IgD-negative memory B cell (primary cell): ENCODE data around the gene PRDM11. TPM values are rescaled to one million over a fixed set of nuclear protein-coding genes. Genes with fewer than 3 reads are reported as not detected.
A peak's percentile ranks its signal among the peaks of the same experiment; 100 is the strongest.

Source experiments
- H3K27ac Mint-ChIP-seq, 3 donors: one replicate each; pipeline ENCODE4 v1.8.0; 2020 to 2022; ENCODE audit warnings: mild to moderate bottlenecking in 3 of 3, mixed read lengths in 3 of 3, moderate library complexity in 1 of 3
- H3K27me3 Mint-ChIP-seq: one replicate; pipeline ENCODE4 v1.8.0; 2021; ENCODE audit warnings: mixed read lengths
- H3K36me3 Mint-ChIP-seq: one replicate; pipeline ENCODE4 v1.8.0; 2020; ENCODE audit warnings: mild to moderate bottlenecking, mixed read lengths
- H3K4me1 Mint-ChIP-seq, 3 donors: one replicate each; pipeline ENCODE4 v1.8.0; 2020 to 2022; ENCODE audit warnings: mixed read lengths in 3 of 3, mild to moderate bottlenecking in 1 of 3
- H3K4me3 Mint-ChIP-seq, 4 donors: one replicate each; pipeline ENCODE4 v1.8.0; 2020 to 2022; ENCODE audit warnings: mild to moderate bottlenecking in 4 of 4, mixed read lengths in 4 of 4, moderate library complexity in 3 of 4
- H3K9me3 Mint-ChIP-seq, 3 donors: one replicate each; pipeline ENCODE4 v1.8.0; 2020 to 2021; ENCODE audit warnings: mixed read lengths in 3 of 3, mild to moderate bottlenecking in 1 of 3
- polyA plus RNA-seq: library from polyadenylated mRNA; unstranded; fragments of 300-500 nt; fragmentation: Illumina TruSeq; gene quantifications from one replicate; pipeline ENCODE4 v1.2.3, GENCODE V29; 2021

The PRDM11 gene
- polyA plus RNA-seq: 1.4 TPM

DNA sequence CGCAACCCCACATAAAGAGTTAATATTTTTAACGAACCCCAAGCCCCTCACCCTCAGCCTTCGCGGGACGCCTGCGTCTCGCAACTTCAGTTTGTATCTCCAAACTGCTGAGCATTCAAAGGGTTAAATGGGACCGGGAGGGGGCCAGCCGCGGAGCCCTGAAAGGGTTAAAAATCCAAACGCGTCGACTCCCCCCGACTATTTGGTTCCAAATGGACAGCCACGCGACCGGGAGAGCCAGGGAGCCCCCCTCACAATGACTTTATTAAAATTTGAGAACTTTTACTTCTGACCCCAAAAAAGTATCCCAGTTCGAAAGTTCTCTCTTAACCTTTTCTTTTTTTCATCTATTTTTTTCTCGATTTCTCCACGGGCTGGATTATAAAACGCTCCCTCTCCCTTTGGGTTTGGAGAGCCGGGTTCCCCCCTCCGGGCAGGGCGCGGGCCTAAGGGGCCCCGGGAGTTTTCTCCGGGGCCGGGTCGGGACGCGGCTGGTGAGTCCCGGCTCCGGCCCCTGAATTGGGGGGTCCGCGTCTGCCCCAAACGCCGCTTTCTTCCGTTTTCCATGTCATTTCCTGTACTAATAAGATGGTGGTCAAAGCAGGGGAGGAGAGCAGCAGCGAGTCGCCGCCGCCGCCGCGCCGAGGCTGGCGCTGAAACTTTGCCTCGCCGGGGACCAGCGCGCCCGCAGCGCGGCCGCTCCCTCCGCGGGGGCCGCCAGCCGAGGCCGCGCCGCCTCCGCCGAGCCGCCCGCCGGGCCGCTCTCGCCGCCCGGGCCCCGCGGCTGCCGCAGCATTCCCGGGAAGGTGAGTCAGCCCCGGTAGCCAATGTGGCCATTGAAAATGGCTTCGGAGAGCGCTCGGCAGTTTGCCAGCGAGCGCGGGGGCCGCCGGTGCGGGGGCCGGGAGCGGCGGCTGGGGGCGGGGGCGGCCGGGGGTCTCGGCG is at the start of gene PRDM11:
Gene PRDM11 (plus strand): TSS at position 568 of the 945 bp plus-strand sequence. CDS start 35,128 bp downstream, outside the sequence.
- H3K9me3 Mint-ChIP-seq: no peaks in the 10 kb centered on the region
- peaks cover 12 to 30% (median 17%) of the 10 kb centered on the region in 3 donors for H3K4me1 Mint-ChIP-seq
- H3K36me3 Mint-ChIP-seq: peaks cover 5% of the 10 kb centered on the region
- H3K27me3 Mint-ChIP-seq: peaks cover 4% of the 10 kb centered on the region
- peak within 1 kb of the TSS; percentile 73 to 92 (median 80) for H3K27ac Mint-ChIP-seq
- H3K4me3 Mint-ChIP-seq: peak within 1 kb of the TSS; percentile 88 to 95 (median 92)

DNA sequence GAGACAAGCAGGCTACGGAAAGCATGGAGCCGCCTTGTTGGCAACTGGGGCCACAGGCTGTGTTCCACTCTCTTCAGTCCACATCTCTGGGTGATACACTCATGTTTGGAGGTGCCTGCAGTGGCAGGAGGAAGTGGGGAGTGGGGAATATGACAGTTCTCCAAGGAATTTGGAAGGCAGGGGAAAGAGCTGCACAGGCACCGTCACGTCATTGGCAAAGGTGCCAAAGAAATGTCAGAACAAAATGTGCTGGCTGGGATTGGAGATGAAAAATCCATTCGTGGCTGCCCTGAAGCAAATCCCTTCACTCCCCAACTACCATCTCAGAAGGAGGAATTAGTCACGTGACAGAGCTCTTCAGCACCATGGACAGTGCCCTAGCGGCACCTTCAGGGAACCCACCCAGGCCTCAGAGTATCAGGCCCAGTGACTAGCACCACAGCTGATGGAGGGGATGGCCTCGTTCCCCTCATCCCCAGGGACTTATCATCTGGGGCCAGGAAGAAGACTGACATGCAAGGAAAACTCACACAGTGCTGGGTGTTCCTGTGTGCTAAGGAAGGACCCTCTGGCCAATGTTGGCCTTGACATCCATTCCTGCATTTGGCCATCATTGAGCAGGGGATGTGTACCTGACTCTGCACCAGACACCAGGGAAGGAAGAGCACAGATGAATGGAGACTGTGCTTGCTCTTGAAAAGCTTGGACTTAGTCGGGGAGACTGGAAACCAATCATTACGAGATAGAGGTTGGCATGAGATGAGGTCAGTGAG is 48.5 kb upstream of the PRDM11 start:
- peaks cover 11% of the 10 kb centered on the region for H3K27me3 Mint-ChIP-seq
- H3K27ac Mint-ChIP-seq: no peak overlapping the region
- no peak overlapping the region for H3K4me3 Mint-ChIP-seq
- H3K4me1 Mint-ChIP-seq: peaks cover 0 to 8% (median 7%) of the 10 kb centered on the region in 3 donors
- no peaks in the 10 kb centered on the region for H3K9me3 Mint-ChIP-seq
- no peaks in the 10 kb centered on the region for H3K36me3 Mint-ChIP-seq

DNA sequence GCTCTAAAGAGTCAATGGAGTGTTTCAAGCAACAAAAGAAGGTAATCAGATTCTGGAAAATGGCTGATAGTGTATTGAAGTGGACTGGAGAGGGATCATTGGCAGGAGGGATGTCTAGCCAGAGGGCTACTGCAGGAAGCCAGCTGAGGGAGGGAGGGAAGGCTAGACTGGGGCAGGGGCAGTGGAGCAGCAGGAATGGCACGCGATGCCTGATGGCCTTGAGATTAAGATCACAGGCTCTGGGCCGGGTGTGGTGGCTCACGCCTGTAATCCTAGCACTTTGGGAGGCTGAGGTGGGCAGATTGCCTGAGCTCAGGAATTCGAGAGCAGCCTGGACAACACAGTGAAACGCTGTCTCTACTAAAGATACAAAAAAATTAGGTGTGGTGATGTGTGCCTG is 47.5 kb upstream of the PRDM11 start:
- no peak overlapping the region for H3K27ac Mint-ChIP-seq
- no peaks in the 10 kb centered on the region for H3K36me3 Mint-ChIP-seq
- peaks cover 0 to 11% (median 10%) of the 10 kb centered on the region in 3 donors for H3K4me1 Mint-ChIP-seq
- H3K27me3 Mint-ChIP-seq: peaks cover 8% of the 10 kb centered on the region
- no peaks in the 10 kb centered on the region for H3K9me3 Mint-ChIP-seq
- H3K4me3 Mint-ChIP-seq: no peak overlapping the region

DNA sequence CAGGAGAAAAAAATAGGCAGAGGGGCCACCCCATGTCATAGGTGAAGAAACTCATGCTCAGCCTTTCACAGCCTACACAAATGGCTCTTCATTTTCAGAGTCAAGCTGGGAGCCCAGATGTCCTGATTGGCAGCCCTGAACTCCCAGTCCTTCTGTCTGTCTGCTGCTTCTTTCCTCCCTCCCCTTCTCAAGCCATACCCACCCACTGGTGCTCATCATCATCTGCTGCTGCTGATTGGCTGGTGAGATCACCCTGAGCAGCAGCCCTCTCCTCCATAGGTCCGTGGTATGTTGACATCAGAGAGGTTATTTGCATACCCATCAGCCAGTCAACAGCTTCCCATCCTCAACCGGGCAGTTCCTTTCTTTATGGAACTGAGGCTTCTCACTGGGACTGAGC is 46.1 kb upstream of the PRDM11 start:
- H3K9me3 Mint-ChIP-seq: no peaks in the 10 kb centered on the region
- no peaks in the 10 kb centered on the region for H3K36me3 Mint-ChIP-seq
- no peak overlapping the region for H3K27ac Mint-ChIP-seq
- H3K4me3 Mint-ChIP-seq: no peak overlapping the region
- peaks cover 7% of the 10 kb centered on the region for H3K27me3 Mint-ChIP-seq
- peaks cover 0 to 11% (median 10%) of the 10 kb centered on the region in 3 donors for H3K4me1 Mint-ChIP-seq

DNA sequence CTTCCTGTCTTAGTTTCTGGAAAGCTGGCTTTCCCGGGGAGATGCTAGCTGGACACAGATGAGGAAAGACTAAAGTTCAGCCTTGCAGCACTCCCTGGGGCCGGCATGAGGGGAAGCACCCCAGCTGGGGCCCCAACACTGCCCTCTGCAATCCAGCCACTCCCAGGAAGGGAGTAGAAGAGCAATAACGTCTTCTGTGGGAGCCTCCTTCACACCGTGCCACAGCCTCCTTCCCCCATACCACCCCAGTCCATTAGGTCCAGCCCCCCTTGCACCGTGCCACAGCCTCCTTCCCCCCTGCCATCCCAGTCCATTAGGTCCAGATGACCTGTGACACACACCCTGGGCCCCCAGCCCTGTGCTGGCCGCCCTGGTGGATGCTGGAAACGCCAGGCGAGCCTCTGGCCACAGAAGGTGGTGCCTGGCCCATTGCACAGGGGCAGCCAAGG is 44.1 kb upstream of the PRDM11 start:
- Mint-ChIP-seq H3K4me1 (peaks cover 0 to 11% (median 10%) of the 10 kb centered on the region in 3 donors), H3K4me3 (no peak overlapping the region), H3K9me3 (no peaks in the 10 kb centered on the region), H3K27ac (no peak overlapping the region), H3K36me3 (no peaks in the 10 kb centered on the region), H3K27me3 (peaks cover 7% of the 10 kb centered on the region)

DNA sequence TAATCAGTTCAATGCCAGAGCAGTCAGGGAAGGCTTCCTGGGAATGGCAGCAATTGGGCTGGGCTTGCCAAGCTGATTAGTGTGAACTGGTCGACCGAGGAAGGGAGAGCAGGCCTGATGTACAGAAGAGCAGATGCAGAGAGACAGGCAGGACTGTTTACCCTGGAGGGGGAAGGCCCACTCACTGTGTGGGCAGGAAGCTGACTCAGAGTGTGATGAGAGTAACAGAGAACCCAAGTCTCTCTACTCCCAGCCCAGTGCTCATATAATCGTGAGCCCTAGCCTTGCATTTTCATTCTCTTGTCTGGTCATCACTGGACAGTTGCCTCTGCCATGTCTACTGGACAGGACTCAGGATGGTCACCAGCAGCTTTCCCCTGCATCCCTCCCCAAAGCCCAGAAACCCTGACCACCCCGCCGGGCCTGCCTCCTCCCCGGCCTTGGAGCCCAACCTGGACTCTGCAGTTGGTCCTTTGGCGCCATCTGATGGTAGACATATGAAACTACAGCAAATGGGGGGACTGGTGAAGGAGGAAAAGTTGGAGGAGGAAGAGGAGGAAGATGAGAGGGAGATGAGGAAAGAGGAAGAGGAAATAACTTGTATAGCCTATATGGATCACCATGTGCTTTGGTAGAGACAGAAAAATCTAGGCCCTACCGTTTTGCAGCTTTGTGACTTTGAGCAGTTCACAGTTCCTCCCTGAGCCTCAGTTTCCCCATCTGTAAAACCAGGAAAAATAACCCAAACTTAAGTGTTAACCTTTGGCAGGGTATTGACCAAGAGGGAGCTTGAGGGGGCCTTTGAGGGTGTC is 43.4 kb upstream of the PRDM11 start:
- no peak overlapping the region for H3K27ac Mint-ChIP-seq
- H3K9me3 Mint-ChIP-seq: no peaks in the 10 kb centered on the region
- peak overlapping the region in 1 of 4 donors; percentile 67 for H3K4me3 Mint-ChIP-seq
- no peaks in the 10 kb centered on the region for H3K36me3 Mint-ChIP-seq
- H3K27me3 Mint-ChIP-seq: peaks cover 6% of the 10 kb centered on the region
- H3K4me1 Mint-ChIP-seq: peaks cover 0 to 11% (median 10%) of the 10 kb centered on the region in 3 donors

DNA sequence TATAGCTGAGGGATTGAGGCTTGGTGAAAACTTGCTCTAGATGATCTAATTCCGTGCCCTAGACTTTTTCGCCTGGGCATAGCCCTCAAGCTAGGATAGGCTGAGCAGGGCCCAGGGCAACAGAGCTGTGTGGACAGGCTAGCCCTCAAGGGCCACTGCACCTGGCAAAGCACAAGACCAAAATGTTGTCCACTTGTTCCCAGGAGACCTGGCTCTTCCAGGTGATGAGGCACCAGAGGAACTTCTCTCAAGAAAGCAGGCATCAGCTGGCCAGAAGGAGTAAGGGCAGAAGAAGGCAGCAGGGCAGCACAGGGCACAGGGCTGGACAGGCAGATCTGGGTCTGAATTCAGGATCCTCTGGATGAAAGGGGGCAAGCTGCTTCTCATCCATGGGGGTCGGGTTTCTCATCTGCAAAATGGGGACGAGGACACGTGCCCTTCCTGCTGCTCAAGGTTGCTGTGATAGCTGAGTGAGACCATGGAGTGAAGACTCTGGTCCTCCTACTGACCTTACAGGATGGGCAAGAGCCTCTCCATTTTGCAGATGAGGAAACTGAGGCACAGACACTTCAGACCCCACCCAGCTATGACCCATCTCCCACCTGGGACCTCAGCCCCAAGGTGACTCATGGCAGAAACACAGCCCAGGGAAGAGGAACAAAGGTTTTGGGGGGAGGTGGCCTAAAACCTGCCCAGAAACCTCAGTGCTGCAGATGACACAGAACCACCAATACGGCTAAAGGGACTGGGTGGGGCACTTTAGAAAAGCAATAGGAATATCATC is 42.2 kb upstream of the PRDM11 start:
- H3K27ac Mint-ChIP-seq: peak overlapping the region in 1 of 3 donors; percentile 89
- H3K9me3 Mint-ChIP-seq: no peaks in the 10 kb centered on the region
- peaks cover 0 to 11% (median 10%) of the 10 kb centered on the region in 3 donors for H3K4me1 Mint-ChIP-seq
- peaks cover 4% of the 10 kb centered on the region for H3K27me3 Mint-ChIP-seq
- no peaks in the 10 kb centered on the region for H3K36me3 Mint-ChIP-seq
- H3K4me3 Mint-ChIP-seq: no peak overlapping the region

DNA sequence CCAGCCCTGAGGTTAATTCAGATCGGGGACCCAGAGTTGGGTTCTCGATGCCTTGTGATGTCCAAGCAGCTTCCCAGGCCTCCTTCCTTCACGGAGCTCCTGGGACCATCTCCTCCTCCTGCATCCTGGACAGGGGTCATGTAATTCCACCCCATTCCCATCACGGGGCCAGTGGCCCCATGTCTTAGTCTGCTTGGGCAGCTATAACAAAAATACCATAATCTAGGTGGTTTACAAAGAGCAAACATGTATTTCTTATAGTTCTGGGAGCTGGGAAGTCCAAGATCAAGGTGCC is 41.7 kb upstream of the PRDM11 start:
- Mint-ChIP-seq H3K27ac (no peak overlapping the region), H3K9me3 (no peaks in the 10 kb centered on the region), H3K4me1 (peaks cover 0 to 11% (median 10%) of the 10 kb centered on the region in 3 donors)

DNA sequence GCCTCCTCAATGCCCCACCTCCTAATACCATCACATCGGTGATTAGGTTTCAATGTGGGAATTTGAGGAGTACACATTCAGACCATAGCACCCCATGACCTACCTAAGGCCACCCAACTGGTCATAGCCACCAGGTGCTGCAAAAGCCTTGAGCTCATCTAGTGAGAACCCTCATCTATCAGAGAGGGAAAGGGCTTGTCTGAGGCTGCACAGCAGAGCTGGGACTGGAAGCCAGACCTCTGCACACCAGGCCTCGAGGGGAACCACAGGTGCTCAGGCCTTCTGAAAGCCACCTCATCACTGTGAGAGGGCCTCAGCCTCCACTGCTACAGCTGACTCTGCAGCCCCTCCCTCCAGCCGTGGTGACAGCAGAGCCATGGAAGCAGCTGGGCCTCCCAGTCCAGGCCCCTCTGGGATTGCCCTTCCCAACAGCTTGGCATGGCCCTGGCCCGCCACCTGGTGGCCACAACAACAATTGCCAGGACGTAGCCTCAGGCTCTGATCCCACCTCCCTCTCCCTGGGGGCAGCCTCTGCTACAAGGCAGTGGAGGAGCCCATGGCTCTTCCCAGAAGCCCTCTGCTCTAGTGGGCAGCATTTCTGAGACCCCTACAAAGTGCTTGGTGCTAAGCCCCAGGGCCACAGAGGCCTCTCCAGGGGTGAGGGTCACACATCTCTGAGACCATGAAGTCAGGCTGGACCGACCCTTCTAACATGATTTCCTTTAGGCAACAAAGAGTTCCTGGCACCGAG is 41.0 kb upstream of the PRDM11 start:
- H3K27ac Mint-ChIP-seq: peak overlapping the region in 1 of 3 donors; percentile 23
- no peaks in the 10 kb centered on the region for H3K9me3 Mint-ChIP-seq
- peak overlapping the region in 2 of 4 donors; percentile 12 to 63 for H3K4me3 Mint-ChIP-seq
- no peaks in the 10 kb centered on the region for H3K36me3 Mint-ChIP-seq
- H3K4me1 Mint-ChIP-seq: peaks cover 0 to 11% (median 9%) of the 10 kb centered on the region in 3 donors
- H3K27me3 Mint-ChIP-seq: peaks cover 4% of the 10 kb centered on the region

More for the DNA sequence above, 41.7 kb upstream of the PRDM11 start:
- Mint-ChIP-seq H3K4me3 (peak overlapping the region in 1 of 4 donors; percentile 68), H3K36me3 (no peaks in the 10 kb centered on the region), H3K27me3 (peaks cover 7% of the 10 kb centered on the region)

DNA sequence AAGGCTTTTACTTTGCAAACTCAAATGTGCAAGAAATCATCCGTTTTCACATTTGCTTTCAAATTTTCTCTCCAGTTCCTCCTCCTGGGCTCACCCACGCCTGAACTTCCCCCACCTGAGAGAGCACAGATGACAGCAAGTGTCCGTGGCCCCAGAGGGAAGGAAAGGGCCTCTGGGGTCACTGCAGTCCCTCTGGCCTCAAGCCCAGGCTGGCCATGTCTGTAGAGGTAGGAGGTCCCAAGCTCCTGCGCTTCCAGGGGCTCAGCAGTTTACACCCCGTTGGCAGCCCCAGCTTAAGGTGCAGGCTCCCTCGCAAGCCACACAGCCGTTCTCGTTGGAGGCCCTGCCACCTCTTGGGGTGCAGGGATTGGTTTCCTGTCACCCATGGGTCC is 40.5 kb upstream of the PRDM11 start:
- Mint-ChIP-seq H3K27ac (no peak overlapping the region), H3K4me3 (no peak overlapping the region), H3K4me1 (peaks cover 0 to 11% (median 5%) of the 10 kb centered on the region in 3 donors), H3K27me3 (peaks cover 8% of the 10 kb centered on the region), H3K36me3 (no peaks in the 10 kb centered on the region), H3K9me3 (no peaks in the 10 kb centered on the region)

DNA sequence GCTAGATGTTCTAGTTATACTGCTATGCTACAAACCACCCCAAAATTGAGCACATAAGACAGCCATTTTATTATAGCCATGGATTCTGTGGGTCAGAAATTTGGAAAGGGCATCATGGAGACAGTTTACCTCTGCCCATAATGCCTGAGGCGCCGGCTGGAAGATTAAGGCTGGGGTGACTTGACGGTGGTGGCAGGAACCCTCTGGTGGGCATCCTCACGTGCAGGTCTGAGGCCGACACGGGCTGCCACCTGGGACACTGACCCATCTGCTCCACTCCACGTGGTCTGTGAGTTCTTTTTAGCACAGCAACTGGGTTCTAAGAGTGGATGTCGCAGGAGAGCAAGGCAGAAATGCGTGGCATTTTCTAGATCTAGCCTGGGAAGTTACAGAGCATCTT is 40.0 kb upstream of the PRDM11 start:
- H3K36me3 Mint-ChIP-seq: no peaks in the 10 kb centered on the region
- H3K9me3 Mint-ChIP-seq: no peaks in the 10 kb centered on the region
- no peak overlapping the region for H3K4me3 Mint-ChIP-seq
- H3K27me3 Mint-ChIP-seq: peaks cover 11% of the 10 kb centered on the region
- H3K27ac Mint-ChIP-seq: no peak overlapping the region
- H3K4me1 Mint-ChIP-seq: peaks cover 0 to 11% (median 5%) of the 10 kb centered on the region in 3 donors

DNA sequence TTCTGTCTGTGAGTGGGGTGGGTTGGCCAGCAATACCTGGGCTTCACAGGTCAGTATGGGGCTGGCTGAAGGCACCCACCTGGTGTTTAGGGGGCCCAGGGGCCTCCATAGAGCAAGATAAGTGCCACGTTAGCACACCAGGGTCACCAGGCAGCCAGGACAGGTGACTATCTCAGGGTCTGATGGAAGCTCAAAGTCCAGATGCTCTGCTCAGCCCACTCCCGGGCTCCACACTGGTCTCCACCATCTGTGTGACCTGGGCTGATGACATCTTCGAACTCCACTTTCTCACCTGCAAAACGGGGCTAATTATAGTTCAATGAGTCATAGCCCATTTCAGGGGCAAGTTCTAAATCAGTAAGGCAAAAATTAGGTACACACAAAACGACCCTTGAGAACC is 39.4 kb upstream of the PRDM11 start:
- Mint-ChIP-seq H3K36me3 (no peaks in the 10 kb centered on the region), H3K27me3 (peaks cover 11% of the 10 kb centered on the region), H3K27ac (no peak overlapping the region), H3K4me3 (no peak overlapping the region), H3K4me1 (peaks cover 0 to 11% (median 5%) of the 10 kb centered on the region in 3 donors), H3K9me3 (no peaks in the 10 kb centered on the region)
